ENCODE results near the gene TUBA4B.

TUBA4B gene

GRCh38 chr2:219282943-219283581 is 30.0 kb downstream of the TUBA4B start (continued):
- TF ChIP-seq ZBTB44 (tag by site-specific recombination; IDR thresholded peaks at IDR 0.05) (no peak), BCL11B (tag by site-specific recombination; IDR thresholded peaks at IDR 0.05; ENCODE audit: low read depth) (no peak)

DNA sequence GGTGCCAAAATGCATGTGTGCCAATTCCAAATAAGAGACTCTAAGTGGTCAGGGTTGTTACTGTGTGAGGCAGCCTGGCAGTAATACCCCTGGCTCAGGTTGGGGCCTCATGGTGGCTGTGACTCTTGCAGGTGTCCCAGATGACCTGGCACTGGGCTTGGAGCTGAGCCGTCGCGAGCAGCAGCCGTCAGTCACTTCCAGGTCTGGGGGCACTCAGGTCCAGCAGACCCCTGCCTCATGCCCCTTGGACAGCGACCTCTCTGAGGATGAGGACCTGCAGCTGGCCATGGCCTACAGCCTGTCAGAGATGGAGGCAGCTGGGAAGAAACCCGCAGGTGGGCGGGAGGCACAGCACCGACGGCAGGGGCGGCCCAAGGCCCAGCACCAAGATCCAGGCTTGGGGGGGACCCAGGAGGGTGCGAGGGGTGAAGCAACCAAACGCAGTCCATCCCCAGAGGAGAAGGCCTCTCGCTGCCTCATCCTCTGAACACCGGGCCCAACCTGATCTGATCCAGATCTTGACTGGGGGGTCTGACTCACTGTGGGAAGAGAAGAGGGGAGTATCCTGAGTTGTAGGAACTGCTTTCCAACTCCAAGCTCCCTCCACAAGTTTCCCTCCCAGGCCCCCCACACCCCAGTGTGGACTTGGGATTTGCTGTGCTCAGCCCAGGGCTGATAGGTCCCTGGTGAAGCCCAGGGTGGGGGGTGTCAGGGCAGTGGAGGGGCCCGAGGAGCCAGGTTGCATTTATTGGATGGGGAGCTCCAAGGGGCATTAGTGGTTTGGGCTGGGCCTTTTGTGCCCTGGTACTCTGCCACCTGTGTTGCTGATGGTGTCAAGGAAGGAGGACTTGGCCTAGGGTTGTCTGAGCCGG is 31.7 kb downstream of the TUBA4B start:
- H3K4me1 ChIP-seq (ENCODE audit: control insufficient read depth, insufficient read depth, low read length), result no peaks in the 10 kb centered on the region
- no peaks in the 10 kb centered on the region for H3K9me3 ChIP-seq (ENCODE audit: control insufficient read depth, insufficient read depth, low read depth, low read length)
- no peak overlapping the region for H3K27ac ChIP-seq (ENCODE audit: extremely low read depth, low read depth, low read length)
- no peak for TF ChIP-seq ZNF157 (tag by site-specific recombination; IDR thresholded peaks at IDR 0.05)
- TF ChIP-seq GLI2 (tag by site-specific recombination; IDR thresholded peaks at IDR 0.05; ENCODE audit: borderline replicate concordance, low read depth), result no peak
- TF ChIP-seq ZNF544 (tag by site-specific recombination; IDR thresholded peaks at IDR 0.05), result no peak
- TF ChIP-seq, protein P1, sequence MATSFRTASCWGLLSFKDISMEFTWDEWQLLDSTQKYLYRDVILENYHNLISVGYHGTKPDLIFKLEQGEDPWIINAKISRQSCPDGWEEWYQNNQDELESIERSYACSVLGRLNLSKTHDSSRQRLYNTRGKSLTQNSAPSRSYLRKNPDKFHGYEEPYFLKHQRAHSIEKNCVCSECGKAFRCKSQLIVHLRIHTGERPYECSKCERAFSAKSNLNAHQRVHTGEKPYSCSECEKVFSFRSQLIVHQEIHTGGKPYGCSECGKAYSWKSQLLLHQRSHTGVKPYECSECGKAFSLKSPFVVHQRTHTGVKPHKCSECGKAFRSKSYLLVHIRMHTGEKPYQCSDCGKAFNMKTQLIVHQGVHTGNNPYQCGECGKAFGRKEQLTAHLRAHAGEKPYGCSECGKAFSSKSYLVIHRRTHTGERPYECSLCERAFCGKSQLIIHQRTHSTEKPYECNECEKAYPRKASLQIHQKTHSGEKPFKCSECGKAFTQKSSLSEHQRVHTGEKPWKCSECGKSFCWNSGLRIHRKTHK (tag by site-specific recombination; IDR thresholded peaks at IDR 0.05), result no peak
- TF ChIP-seq ZNF529 (tag by site-specific recombination; IDR thresholded peaks at IDR 0.05; ENCODE audit: insufficient replicate concordance), result no peak
- TF ChIP-seq, protein P2, sequence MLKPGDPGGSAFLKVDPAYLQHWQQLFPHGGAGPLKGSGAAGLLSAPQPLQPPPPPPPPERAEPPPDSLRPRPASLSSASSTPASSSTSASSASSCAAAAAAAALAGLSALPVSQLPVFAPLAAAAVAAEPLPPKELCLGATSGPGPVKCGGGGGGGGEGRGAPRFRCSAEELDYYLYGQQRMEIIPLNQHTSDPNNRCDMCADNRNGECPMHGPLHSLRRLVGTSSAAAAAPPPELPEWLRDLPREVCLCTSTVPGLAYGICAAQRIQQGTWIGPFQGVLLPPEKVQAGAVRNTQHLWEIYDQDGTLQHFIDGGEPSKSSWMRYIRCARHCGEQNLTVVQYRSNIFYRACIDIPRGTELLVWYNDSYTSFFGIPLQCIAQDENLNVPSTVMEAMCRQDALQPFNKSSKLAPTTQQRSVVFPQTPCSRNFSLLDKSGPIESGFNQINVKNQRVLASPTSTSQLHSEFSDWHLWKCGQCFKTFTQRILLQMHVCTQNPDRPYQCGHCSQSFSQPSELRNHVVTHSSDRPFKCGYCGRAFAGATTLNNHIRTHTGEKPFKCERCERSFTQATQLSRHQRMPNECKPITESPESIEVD (tag by site-specific recombination; IDR thresholded peaks at IDR 0.05), result no peak
- TF ChIP-seq, protein P3, sequence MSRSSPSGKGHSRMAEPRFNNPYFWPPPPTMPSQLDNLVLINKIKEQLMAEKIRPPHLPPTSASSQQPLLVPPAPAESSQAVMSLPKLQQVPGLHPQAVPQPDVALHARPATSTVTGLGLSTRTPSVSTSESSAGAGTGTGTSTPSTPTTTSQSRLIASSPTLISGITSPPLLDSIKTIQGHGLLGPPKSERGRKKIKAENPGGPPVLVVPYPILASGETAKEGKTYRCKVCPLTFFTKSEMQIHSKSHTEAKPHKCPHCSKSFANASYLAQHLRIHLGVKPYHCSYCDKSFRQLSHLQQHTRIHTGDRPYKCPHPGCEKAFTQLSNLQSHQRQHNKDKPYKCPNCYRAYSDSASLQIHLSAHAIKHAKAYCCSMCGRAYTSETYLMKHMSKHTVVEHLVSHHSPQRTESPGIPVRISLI (tag by site-specific recombination; IDR thresholded peaks at IDR 0.05), result no peak
- TF ChIP-seq, protein P4, sequence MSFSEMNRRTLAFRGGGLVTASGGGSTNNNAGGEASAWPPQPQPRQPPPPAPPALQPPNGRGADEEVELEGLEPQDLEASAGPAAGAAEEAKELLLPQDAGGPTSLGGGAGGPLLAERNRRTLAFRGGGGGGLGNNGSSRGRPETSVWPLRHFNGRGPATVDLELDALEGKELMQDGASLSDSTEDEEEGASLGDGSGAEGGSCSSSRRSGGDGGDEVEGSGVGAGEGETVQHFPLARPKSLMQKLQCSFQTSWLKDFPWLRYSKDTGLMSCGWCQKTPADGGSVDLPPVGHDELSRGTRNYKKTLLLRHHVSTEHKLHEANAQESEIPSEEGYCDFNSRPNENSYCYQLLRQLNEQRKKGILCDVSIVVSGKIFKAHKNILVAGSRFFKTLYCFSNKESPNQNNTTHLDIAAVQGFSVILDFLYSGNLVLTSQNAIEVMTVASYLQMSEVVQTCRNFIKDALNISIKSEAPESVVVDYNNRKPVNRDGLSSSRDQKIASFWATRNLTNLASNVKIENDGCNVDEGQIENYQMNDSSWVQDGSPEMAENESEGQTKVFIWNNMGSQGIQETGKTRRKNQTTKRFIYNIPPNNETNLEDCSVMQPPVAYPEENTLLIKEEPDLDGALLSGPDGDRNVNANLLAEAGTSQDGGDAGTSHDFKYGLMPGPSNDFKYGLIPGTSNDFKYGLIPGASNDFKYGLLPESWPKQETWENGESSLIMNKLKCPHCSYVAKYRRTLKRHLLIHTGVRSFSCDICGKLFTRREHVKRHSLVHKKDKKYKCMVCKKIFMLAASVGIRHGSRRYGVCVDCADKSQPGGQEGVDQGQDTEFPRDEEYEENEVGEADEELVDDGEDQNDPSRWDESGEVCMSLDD (tag by site-specific recombination; IDR thresholded peaks at IDR 0.05), result no peak
- TF ChIP-seq ZNF629 (tag by site-specific recombination; IDR thresholded peaks at IDR 0.05), result no peak
- TF ChIP-seq ZNF677 (tag by site-specific recombination; IDR thresholded peaks at IDR 0.05), result no peak
- TF ChIP-seq MEIS1 (CRISPR knock-in tag; IDR thresholded peaks at IDR 0.05; ENCODE audit: borderline replicate concordance), result no peak
- no peak for TF ChIP-seq REPIN1 (tag by site-specific recombination; IDR thresholded peaks at IDR 0.05; ENCODE audit: low read depth)
- TF ChIP-seq ZNF571 (tag by site-specific recombination; IDR thresholded peaks at IDR 0.05), result no peak
- TF ChIP-seq KLF8 (tag by site-specific recombination; IDR thresholded peaks at IDR 0.05), result no peak
- no peak for TF ChIP-seq ZNF639 (tag by site-specific recombination; IDR thresholded peaks at IDR 0.05)
- no peak for TF ChIP-seq ZNF645 (tag by site-specific recombination; IDR thresholded peaks at IDR 0.05)
- no peak for TF ChIP-seq YY2 (tag by site-specific recombination; IDR thresholded peaks at IDR 0.05)
- TF ChIP-seq ZNF223 (tag by site-specific recombination; IDR thresholded peaks at IDR 0.05), result no peak
- no peak for TF ChIP-seq ZNF350 (tag by site-specific recombination; IDR thresholded peaks at IDR 0.05)
- TF ChIP-seq ZNF114 (tag by site-specific recombination; IDR thresholded peaks at IDR 0.05), result no peak
- H3K36me3 ChIP-seq (ENCODE audit: control insufficient read depth in 2 of 2, insufficient read depth in 1 of 2, low read length in 2 of 2), result peaks cover 0 to 64% of the 10 kb centered on the region in 2 experiments; a peak in 1 of 3 replicates
- no peak overlapping the region for H3K4me3 ChIP-seq (ENCODE audit: low read depth, low read length)
- ChIA-PET CTCF (interaction anchor here (0.6 to 15.0 kb wide), 2 partner anchors 11 to 114 kb away, joined by 3 to 297 read pairs; no protein-coding TSS in a partner anchor), POLR2A (no interaction called here)

Measured in HEK293 (cell line).